ENCODE measurements around the gene OCA2. TPM values are rescaled to one million over a fixed set of nuclear protein-coding genes. Genes with fewer than 3 reads are reported as not detected.
"Not testable (repeated sequence)": the region's sequence is repeated elsewhere in the genome, so short reads cannot be mapped to it uniquely, and the experiment has no call there.

OCA2 gene
- total RNA-seq, 1 experiment from 2014 or later: 0.31 TPM

- not testable (repeated sequence) for H4K8ac ChIP-seq (replicated peaks; ENCODE audit: insufficient read length, low read depth, low read length); H3K9me3 Mint-ChIP-seq; H3K4me3 Mint-ChIP-seq; H3K27me3 Mint-ChIP-seq (ENCODE audit: low read depth); H4K20me1 ChIP-seq (ENCODE audit: control insufficient read depth, insufficient read depth, insufficient read length); H2BK12ac ChIP-seq (ENCODE audit: insufficient read length, low read depth, low read length); H3T11ph ChIP-seq (ENCODE audit: low read length); H3K27me3 ChIP-seq (ENCODE audit: insufficient read depth, low read length); H3K4ac ChIP-seq (ENCODE audit: low read depth, low read length); H2BK20ac ChIP-seq (ENCODE audit: low read depth, low read length, poor library complexity, severe bottlenecking); H2AK5ac ChIP-seq (ENCODE audit: insufficient read length, low read length); H3K79me1 ChIP-seq (ENCODE audit: insufficient read depth, low read depth, low read length, poor library complexity, severe bottlenecking); H3K9me3 ChIP-seq (ENCODE audit: control insufficient read depth, low read depth, low read length); H2BK15ac ChIP-seq (ENCODE audit: low read depth, low read length); H3K14ac ChIP-seq (ENCODE audit: insufficient read depth, low read length); H3K56ac ChIP-seq (ENCODE audit: insufficient read length, low read depth, low read length); H3K4me1 ChIP-seq (ENCODE audit: insufficient read depth, low read length); H3K18ac ChIP-seq (ENCODE audit: insufficient read length, low read depth, low read length); H4K91ac ChIP-seq (ENCODE audit: insufficient read length, low read depth, low read length); H3K23ac ChIP-seq (ENCODE audit: insufficient read length, low read depth, low read length); H2AFZ ChIP-seq (ENCODE audit: low read length); H2BK5ac ChIP-seq (ENCODE audit: insufficient read length, low read length); H3K23me2 ChIP-seq (ENCODE audit: insufficient read length, low read depth, low read length, poor library complexity, severe bottlenecking); H4K5ac ChIP-seq (ENCODE audit: insufficient read length, low read depth, low read length); H3K4me2 ChIP-seq (ENCODE audit: insufficient read depth, insufficient read length, low read length); DNase-seq; H2BK120ac ChIP-seq (ENCODE audit: low read depth, low read length, poor library complexity, severe bottlenecking); H3K27ac ChIP-seq (ENCODE audit: insufficient read length, low read depth, low read length); H3K79me2 ChIP-seq (ENCODE audit: insufficient read depth, low read length); H3K9ac ChIP-seq (ENCODE audit: extremely low read depth, insufficient read length, low read length)
- peaks cover 7 to 13% of the 10 kb centered on the region in 2 experiments; a peak in 3 of 4 replicates for H3K4me1 Mint-ChIP-seq
- WGBS (ENCODE audit: extremely low coverage, insufficient read length, low lambda C conversion rate): no CpG with 5 or more reads among the region's 6 CpGs
- H3K27ac Mint-ChIP-seq: 0 out of 7 replicates have a peak overlapping the region, but pooled peaks of 1 of the 3 experiments have one; percentile 39
- H3K36me3 Mint-ChIP-seq (ENCODE audit: insufficient read depth in 1 of 3, low read depth in 3 of 3): peaks cover 39 to 61% (median 51%) of the 10 kb centered on the region in 3 experiments; a peak in 6 of 7 replicates
These were observed 37.3 kb upstream of the OCA2 start for GRCh38 chr15:28136236-28136904.

Measured in H9 (cell line).